Measurements from ENCODE around the gene GALNT15. TPM values are rescaled to one million over a fixed set of nuclear protein-coding genes. Genes with fewer than 3 reads are reported as not detected.

Gene GALNT15
- total RNA-seq, 1 donor from 2014 or later = 5.5 TPM

DNA sequence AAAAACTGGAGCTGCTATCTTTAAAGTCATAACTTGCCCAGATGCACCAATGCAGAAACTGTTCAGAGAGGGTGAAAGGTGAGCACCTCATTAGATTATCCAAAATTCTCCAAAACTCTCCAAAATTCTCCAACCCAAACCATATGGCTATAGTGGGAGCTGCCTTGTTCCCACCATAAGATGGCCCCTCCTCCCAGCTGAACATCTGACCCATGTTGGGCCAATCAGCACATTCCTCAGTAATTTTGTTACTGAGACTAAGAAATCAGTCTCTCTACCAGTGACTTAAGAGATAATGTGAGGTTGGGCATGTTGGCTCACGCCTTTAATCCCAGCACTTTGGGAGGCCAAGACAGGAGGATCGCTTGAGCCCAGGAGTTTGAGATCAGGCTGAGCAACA, 57.5 kb downstream of the GALNT15 start:
- no peak for DNase-seq

DNA sequence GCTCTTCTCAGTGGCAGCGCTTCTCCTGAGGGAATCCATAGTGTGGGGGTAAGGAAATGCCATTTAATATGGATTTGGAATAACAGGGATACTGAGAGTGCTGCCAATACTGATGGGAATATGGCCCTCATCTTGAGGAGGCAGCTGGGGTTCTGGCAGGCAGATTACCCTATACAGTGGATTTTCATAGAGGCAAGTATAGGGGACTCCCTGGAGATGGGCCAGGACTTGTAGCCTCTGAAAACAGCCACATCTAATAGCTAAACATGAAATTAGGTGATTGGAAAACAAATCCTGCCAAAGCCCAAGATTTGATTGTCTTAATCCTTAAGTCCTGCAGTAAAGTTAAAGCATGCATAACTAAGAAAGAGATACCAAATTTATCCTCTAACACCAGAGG, 59.3 kb downstream of the GALNT15 start:
- DNase-seq = no peak

DNA sequence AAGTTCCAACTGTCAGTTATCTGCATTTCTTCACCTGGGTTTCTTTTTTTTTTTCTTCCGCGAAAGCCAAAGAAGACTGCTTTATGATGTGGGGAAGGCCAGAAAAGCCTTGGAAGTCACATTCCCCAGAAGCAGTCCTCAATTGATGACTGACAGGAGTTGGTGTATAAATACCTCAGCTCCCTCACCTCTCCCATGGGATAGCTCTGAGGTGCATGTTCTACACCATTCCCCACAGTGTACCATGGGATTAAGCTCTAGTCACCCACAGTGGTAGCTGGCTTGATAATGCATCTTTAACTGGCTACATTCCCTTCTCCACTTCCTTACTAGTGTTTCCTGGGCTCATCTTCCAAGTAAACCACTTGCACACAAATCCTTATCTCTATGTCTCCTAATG, 59.8 kb downstream of the GALNT15 start:
- no peak for DNase-seq

DNA sequence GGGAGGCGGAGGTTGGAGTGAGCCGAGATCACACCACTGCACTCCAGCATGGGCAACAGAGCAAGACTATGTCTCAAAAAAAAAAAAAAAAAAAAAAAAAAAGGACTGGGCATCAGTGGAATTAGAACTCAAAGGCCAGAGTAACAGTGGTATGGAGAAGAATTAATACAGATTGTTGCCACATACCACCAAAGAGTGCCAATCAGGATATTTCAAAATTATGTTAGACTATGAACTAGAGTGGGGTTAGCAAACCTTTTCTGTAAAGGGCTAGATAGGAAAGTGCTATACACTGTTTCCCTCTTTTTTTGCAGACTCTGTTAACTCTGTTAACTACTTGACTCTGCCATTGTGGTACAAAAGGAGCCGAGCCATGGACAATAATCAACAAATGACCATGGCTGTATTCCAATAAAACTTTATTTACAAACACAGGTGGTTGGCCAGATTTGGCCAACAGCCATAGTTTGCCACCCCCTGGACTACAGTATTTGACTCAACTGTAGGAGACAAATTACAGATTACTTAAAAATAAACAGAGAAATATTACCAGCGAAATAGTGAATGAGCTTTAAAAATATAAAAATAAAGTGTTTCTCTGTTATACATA, 61.7 kb downstream of the GALNT15 start:
- no peak for DNase-seq

DNA sequence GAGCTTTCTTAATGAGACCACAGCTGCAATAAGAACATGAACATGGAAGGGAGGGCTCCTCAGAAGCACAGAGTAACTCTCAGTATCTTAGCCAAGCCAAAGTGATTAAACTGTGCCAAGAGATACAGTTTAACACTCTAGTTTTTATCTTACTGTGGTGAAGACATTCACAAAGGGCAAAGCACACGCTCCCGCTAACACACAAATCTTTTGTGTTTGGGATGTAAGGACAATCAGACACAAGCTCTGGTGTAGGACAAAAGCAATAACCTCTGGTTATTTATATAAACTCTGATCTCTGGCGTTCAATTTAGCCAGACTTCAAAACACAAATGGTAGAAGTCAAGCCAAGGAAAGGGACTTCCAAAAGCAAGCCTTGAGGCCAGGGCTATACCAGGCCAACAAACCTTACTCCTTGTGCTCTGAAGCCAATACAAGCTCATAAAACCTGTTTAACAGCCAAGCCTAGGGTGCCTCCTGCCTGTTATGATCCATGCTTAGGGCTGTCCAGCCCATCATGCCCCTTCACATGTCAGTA, 62.4 kb downstream of the GALNT15 start:
- no peak for DNase-seq

DNA sequence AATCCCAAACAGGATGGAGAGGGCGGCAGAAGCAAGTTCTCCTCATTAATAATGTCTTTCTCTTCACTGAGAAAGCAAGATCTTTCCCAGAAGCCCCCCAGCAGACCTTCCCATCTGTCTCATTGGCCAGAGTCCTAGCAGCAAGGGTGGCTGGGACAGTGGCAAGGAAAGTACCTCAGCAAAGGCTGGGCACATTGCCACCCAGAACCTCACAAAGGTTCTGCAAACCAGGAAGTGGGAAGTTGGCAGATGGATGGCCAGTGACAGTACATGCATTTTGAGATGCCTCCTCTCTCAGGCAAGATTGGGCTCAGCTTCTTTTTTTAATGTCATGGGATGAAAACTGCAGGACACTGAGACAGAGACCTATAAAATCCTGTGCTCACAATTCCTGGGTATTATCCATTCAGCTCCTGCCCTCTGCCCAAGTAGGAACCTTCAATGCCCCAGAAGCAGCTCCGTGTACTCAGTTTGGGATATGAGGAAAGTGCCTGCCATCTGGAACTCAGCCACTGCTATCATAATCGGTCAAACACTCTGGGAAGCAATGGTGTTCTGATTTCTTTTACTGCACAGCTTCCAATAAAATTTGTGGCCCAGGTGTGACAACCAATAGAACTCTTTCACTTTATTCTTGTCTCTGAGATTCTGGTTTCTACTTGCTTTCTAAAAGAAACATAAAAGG, 64.7 kb downstream of the GALNT15 start:
- peak; percentile 14 for DNase-seq

DNA sequence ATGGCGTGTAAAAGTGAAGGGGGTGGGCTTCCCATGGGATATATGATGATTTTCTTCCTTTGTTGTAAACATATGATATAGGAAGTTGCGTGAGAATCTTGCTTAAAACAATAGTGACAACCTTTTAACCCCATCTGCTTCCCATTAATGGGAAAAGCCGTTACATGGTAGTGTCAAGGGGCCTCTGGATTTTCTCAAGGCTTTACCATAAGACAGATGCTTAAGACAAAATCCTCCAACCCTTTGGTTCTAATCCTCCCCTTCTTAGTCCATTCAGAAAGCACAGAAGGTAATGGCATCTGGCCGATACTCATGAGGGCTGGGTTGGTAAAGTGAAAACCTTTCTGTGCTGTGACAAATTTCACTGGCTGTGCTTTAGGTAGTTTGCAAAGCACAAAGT, 65.3 kb downstream of the GALNT15 start:
- peak; percentile 49 for DNase-seq

DNA sequence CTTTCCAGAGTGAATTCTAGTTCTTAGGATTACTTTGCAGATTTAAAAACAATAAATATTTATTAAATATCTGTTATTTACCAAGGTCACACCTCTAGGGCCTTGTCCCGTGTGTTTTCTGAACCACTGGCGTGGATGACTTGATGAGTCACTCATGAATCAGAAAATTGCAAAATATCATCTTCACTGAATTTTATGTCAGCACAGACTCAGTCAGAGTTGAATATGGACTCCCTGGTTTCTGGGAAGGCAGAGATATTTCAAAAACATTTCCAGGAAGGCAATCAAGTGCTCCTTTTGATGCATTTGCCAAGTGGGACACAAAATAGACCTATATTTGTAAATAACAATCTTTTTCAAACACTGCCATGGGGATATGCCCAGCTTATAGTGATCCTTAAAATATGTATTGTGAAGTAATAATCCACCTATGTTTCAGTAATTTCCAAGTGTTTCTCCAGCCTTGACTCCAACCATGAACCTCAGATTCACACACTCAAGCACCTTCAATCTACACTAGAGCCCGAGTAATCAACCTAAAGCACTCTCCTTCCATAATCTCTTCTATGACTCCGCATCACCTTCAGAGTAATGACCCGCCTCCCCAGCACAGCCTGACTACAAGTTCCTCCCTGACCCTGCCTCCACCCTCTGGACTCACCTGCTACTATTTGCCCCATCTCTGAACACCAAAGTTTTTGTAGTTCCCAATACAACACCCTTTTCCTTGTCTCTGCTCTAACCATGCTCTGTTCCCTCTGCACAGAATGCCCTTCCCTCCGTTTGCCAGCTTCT, 65.9 kb downstream of the GALNT15 start:
- no peak for DNase-seq

DNA sequence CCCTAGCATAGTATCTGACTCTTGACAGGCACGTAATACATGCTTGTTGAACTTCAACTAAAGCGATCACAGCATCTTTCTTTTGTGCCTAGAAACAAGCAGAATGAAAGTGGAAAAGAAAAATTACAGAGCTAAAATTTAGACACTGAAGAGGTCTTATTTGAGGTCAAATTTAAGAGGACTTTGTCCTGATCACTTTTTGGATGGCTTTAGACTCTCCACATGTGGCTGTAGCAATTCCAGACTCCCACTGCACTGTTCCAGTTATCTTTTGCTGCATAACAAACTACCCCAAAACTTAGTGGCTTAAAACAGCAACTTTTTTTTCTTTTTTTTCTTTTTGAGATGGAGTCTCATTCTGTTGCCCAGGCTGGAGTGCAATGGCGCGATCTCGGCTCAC, 66.7 kb downstream of the GALNT15 start:
- DNase-seq = no peak

DNA sequence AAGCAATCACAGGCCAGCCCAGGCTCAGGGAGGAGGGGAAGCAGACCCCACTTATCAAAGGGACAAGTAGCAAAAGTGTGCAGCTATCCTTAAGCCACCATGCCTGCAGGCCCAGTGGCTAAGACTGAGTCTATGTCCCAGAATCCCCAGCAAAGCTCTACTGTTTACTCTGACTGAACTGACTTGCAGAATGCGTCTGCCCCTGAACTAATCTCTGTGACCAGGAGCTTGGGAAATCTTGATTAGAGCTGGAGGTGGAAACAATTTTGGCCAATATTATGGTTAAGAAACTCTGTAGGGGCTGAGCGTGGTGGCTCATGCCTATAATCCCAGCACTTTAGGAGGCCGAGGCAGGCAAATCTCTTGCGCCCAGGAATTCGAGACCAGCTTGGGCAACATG, 67.7 kb downstream of the GALNT15 start:
- no peak for DNase-seq

DNA sequence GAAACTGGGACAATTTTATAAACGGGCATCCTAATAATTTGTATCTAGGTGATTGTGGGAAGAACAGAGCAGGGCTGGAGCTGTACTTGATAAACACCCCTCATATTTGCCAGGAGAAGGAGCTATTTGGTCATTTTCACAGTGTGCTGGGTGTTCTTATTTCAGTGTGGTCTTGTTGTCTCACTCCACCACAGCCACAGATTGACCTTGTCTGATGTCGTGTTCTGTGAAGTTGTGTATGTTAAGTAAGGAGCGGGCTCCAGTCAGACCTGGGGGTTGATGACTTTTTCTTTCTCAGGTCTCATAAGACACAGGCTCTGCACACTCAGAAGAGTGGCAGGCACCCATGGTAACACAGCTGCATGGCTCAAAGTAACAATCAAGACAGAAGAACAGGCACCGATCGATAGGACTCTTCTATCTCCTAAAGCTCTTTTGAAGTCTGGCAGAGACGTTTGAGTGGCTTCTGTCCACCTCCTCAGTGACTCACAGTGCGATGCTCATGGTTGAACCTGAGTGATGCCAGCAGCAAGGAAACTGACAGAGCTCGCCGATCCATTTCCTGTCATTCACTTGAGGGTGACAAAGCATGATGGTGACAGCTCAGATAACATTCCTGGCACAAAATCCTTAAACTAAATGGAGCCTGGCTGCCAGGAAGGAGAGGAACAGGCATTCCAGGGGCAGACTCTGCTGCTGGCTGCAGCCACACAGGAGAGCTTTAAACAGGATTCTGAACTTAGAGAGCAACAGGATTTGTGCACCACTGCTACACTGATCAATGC, 69.4 kb downstream of the GALNT15 start:
- DNase-seq = no peak

DNA sequence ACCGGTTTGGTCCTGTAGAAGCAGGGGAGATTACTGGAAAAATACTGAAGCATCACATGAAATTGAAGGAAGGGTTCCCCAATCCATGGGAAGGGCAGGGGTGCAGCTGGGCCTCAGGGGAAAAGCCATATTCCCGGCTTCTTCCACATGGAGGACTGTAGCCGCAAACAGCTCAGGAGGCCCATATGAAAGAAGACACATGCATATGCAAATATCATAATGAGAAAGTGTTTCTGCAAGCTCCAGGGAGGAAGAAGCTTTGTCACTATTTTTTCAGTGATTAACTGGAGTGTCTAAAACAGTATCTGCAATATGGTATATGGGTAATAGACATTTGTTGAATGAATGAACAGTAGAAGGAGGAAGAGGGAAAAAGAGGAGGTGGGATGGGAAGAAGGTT, 71.1 kb downstream of the GALNT15 start:
- no peak for DNase-seq

DNA sequence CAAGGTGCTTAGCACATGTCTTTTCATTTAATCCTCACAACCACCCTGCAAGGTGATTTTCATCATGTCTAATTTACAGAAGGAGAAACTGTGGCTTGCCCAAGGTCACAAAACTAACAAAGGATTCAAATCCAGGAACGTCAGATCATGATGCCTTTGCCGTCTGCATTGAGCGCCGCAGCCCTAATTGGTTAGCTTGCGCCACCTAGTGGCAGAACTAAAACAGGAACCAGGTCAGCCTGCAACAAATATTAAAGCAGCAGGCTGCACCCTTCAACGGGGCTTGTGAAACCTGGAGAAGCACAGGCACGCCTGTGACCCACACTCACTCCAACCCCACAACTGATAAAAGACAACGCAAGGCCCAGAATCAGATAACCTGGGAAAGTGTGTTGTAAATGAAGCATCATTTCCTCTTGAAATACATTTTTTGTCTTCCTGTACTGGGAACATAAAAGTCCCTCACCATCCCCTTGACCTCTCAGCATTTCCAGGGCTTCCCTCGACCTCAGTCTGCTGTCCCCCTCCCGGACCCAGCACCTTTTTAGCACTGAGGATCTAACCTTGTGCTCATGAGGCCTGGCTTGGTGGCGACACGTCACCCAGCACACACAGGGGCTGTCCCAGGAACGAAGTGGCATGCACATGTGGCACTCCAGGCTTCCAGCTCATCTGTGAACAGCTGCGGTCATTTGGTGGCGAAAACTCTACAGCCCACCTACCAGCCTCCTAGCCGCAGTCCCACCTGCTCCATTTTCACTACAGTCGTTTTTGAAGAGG, 73.0 kb downstream of the GALNT15 start:
- peak; percentile 93 for DNase-seq

DNA sequence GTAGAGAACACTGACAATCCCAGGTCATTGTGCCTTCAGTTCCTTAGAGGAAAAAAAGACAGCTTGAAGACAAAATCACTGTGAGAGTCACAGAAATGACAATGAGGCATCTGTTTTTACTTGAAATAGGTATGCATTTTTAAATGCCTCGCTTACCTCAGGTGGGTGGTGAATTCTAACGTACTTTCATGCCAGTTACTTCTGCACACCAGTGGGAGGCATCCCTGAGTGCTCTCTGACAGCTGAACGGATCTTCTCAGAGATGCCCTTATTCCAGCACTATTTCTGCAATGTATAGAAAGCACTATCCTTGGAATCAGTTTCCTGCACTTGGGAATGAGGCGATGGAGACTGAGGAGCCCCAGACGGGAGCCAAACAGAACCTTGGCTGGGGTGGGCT, 74.1 kb downstream of the GALNT15 start:
- DNase-seq = no peak

DNA sequence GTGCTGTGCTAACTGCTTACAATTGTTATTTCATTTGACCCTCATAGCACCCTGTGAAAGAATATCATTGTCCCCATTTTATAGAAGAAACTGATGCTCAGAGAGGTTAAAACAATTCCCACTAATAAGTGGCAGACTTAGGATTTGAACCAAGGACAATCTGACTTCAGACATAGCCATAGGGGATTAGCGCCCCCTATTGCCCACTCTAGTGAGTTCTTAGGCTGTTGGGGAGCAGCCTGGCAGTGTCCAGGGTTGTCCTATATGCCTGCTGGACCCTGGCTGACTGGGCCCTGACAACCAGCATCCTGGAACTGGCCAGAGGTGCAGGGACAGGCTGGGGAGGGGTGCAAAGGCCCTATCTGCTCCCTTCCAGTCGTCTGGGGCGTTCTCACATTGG, 74.9 kb downstream of the GALNT15 start:
- no peak for DNase-seq

DNA sequence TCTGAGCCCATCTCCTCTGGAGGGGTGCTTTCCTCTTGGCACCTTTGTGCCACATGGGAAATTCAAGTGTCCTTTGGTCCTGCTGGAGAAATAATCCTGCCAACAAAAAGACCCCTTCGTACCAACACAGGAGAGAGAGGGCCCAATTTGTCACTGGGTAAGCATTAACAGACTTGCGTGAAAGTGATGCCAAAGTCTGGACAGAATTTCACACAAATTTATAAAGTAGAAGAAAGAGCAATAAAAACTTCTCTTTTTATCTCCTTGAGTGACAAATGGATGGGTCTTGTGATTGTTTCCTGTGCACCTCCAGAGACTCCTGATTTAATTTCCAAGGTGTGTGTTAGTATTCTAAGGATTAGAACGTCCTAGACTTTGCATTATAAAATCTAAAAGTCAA, 75.4 kb downstream of the GALNT15 start:
- DNase-seq = no peak

DNA sequence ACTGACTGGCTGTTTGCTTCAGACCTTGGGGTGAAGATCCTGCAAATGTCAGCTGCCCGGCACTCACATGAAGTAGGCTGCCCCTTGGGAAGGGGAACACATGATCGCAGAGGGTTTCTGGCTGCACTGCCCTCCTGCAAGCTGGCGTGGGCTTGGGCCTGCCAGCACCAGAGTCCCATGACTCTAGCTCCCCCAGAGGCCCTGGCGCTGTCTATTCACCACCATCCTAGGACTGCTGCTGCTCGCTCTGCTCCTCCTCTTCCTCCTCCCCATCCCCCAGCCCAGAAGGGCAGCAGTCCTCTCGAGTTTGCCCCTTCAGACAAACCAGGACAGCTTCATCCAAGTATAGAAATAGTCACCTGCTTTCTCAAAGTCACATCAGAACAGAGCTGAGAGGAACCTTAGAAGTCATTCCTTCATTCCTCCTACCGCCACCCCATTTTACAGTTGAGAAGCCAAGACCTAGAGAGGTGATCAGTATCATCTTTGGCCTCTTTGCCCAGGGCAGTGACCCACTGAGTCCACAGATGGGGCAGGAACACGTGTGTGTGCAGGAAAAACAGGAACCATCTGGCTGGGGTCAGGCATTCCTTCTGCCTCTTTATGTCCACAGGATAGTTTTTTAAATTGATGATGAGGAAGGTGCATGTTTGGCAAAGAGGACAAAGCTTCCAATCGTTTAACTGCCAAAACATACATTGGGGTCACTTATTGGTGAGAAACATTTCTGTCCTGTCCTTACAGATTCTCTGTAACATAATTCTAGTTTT, 77.0 kb downstream of the GALNT15 start:
- no peak for DNase-seq

DNA sequence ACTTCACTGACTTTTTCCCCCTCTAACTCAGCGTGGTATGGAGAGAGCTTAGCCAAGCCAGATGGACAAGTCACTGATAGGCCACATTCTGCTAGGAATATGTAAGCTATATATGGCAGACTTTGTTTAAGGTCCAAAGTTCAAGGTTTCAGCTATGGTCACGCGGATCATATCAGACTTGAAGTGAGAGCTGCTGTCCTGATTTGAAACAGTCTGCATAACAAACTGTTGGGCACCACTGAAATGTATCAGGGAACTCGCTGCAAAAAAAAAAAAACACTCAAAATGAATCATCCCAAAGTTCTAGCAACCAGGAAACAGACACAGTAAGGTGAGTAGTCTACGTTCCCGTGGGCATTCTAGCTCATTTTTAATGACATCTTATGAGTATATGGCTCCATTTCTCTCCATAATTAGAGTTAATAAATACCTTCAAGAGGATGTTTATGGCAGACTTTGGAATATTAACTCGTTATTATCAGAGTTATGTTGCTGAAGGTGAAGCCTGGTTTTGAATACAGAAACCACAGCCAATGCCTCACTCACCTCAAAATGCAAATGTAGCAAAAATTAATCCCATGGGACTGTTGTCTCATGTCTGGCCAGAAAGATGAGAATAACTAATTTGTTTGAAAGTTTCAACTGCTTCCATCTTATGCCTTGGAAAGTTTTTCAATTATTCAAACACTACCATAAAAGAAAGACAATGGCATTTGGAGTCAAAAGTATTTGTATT, 77.9 kb downstream of the GALNT15 start:
- DNase-seq = no peak

DNA sequence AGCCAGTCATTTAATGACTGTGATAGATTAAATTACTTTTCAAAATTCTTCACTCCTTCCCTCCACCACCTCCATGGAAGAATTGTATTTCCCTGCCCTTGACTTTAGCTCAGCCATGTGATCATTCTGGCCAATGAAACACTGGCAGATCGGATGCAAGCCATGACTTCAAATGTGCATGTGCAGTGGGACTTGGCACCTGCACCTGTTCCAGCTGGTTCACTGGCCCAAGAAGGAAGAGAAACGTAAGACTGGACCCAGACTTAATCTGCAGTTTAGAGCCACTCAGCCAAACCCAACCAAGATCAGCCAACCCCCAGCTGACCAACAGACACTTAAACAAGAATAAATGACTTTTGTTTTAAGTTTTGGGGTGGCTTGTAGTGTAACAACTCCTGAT, 78.5 kb downstream of the GALNT15 start:
- DNase-seq = no peak

DNA sequence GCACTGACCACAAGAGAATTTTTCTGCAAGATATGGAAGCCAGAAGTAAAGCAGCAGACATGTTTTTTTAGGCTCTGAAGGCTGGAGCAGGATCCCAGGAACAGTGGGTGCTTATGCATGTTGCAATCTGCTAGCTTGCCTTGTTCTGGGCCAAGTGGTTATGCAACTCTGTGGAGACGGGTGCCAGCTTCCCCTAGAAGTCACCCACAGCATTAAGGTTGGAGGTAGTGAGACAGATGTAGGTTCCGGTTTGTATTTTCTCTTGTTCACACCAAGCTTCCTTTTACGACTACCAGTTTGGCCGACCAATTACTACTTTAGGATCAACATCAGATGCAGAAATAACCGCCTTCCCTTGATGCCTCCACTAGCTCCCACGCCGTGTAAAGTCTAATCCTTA, 79.1 kb downstream of the GALNT15 start:
- no peak for DNase-seq
